ENCODE data around the gene EPB41L5.
A peak's percentile ranks its signal among the peaks of the same experiment; 100 is the strongest.

EPB41L5 gene

GRCh38 chr2:120223034-120223912, 210.4 kb downstream of the EPB41L5 start, which contains the start of gene TMEM185B:
TMEM185B (minus strand) TSS chr2:120223400; CDS start chr2:120222976, 424 bp downstream.
- H3K4me3 ChIP-seq (ENCODE audit: low read depth, low read length): peak within 1 kb of the TSS; percentile 48

GRCh38 chr2:120224256-120224655, 211.4 kb downstream of the EPB41L5 start:
- H3K4me3 ChIP-seq (ENCODE audit: low read depth, low read length): no peak overlapping the region

DNA sequence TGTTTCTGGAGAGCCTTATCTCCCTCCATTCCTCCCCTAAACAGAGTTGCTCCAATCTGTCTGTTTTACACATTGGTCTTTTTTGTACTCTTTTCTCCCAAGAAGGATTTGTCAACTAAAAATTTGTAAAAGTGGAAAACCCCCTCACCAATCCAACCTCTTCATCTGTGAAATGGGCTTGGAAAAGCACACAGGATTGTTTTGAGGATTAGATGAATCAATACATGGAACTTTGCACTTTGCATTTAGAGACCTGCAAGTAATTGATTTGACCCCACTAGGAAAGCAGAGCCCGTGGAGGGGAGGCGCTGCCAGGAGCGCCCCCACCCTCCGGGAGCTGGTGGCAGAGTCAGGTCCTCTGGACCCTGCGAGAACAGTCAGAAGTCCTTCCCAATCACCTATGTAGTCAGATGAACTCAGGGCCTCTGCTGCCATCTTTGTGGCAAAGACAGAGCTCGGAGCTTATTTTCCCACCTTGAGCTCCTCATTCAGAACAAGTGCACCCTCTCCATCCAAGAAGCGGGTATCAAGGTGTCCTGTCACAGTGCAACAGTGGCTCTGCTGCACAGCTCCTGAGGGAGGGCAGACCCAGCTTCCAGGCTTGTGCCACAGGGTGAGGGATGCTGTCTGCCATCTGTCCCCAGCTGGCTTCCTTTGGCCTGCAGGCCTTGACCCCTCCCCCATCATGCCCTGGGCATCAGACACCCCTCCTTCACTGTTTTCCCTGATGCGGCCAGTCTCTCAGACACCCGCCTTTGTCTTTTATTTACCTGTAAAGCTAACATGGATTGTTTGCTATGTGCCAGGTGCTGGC, 212.1 kb downstream of the EPB41L5 start:
- no peak overlapping the region for H3K4me3 ChIP-seq (ENCODE audit: low read depth, low read length)

GRCh38 chr2:120225549-120226065, 212.7 kb downstream of the EPB41L5 start:
- H3K4me3 ChIP-seq (ENCODE audit: low read depth, low read length): no peak overlapping the region

DNA sequence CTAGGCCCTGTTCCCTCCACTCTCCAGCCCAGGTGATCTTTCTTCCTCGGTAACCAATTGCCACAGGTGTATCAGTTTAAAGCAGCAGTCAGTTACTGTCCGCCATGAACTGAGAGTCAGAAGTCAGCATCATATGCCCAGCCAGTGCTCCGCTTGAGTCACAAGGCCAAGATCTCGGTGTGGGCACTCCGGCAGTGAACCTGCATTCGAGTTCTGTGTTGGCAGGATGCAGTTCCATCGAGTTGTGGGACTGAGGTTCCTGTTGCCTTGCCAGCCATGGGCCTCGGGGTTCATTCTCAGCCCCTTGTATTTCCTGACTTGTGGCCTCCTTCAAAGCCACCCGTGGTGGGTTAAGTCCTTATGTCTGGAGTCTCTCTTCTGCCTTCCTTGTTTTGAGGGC, 213.4 kb downstream of the EPB41L5 start:
- H3K4me3 ChIP-seq (ENCODE audit: low read depth, low read length): no peak overlapping the region

DNA sequence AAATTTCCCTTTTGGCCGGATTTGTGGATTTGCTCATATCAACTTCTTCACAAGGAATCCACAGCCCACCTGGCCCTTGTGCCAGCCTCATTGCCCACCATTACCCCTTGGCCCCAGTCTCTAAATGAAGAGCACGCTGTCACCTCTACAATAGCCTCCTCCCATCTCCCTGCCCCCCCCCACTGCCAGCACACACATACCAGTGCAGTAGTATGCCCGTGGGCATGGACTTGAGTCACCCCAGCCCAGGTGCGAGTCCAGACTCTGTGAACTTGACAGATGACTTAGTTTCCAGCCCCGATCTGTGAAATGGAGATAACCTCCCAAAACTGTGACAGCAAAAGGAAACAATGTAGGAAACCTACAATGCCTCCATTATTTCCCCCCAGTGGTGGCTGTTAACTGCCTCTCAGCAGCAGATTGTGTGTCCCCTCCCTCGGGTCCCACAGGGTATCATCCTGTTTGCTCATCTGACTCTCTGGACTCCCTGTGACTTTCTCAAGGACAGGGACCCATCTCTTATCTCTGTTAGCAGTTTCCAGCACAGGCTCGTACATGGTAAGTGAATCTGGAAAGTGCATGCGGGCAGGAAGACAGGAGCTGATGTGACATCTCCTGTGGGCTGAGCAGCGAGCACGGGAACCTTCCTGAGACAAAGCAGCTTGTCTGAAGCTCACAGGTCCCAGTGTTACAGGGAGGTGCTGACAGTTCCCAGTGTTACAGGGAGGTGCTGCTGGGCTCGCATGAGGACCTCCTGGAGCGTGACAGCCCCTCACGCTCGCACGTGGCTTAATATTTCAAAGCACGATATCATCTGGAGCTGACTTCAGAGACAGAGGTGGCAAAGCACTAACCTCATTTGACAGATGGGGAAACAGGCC, 214.5 kb downstream of the EPB41L5 start:
- H3K4me3 ChIP-seq (ENCODE audit: low read depth, low read length): no peak overlapping the region

DNA sequence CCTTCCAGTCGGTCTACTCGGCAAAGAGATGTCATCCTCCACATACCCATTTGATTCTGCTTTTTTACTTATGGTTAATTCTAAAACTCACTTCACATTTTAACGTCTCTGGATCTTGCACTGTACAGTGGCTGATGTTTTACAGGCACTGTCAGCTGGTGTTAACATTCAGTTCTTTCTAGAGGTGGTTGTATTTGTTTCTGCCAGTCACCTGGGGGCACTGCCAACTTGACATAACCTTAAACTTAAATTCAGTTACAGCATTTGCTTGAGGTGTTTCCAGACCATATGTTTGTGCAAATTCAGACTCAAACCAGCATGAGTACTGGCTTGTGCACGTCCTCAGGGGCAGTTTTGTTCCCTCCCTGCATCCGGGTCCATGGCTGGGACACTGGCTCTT, 215.6 kb downstream of the EPB41L5 start:
- H3K4me3 ChIP-seq (ENCODE audit: low read depth, low read length): no peak overlapping the region
